Bronchial epithelial cell (primary cell): ENCODE measurements around the gene ATP10D. TPM values are rescaled to one million over a fixed set of nuclear protein-coding genes. Genes with fewer than 3 reads are reported as not detected.
"Not testable (repeated sequence)": the region's sequence is repeated elsewhere in the genome, so short reads cannot be mapped to it uniquely, and the experiment has no call there.

Experiments
- DNase-seq: peaks from one replicate; pipeline ENCODE4 v3.0.0-alpha.2; 2010; ENCODE audit warnings: low read depth
- FAIRE-seq: peaks from 2 replicates; lab custom pipeline; 2011; peaks lifted over from hg19 to GRCh38; lab: Jason Lieb, UNC
- H3K27me3 ChIP-seq: 2 replicates; pipeline ENCODE4 v1.5.1; 2011; ENCODE audit warnings: low read length; ENCODE audit not compliant: control insufficient read depth, insufficient read depth
- H3K36me3 ChIP-seq: 2 replicates; pipeline ENCODE4 v1.5.1; 2011; ENCODE audit warnings: low read length; ENCODE audit not compliant: control insufficient read depth, insufficient read depth
- H3K4me3 ChIP-seq: 2 replicates; pipeline ENCODE4 v1.5.1; 2011; ENCODE audit warnings: mild to moderate bottlenecking, low read depth, low read length, control low read depth
- CTCF ChIP-seq: IDR thresholded peaks from 2 replicates; pipeline ENCODE4 v1.5.1; 2011; ENCODE audit warnings: mild to moderate bottlenecking, moderate library complexity, low read length, control low read depth, inconsistent platforms; ENCODE audit not compliant: insufficient read depth, severe bottlenecking
- total RNA-seq: library from RNA; depleted of rRNA; stranded (reverse); fragments of >200 nt; gene quantifications from 2 replicates; pipeline ENCODE4 v1.2.1, GENCODE V29; 2014

Gene ATP10D
- total RNA-seq, 1 donor from 2014 or later = 20.0 TPM

DNA sequence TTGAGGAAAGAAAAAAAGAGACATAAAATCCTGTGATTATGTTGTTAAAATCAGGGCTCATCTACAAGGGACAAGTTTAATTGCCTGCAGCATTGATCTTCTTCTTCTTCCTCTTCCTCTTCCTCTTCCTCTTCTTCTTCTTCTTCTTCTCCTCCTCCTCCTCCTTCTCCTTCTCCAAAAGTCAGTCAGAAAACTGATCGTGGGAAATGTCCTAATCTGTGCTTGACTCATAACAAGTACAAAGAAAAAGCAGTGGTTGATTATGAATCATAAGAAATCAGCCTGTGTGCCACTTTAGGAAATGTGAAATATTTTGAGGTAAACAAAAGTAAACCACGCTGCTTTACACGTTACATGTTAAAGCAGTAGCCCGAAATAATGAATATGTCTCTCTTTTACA, 2.7 kb upstream of the ATP10D start:
- H3K36me3 ChIP-seq = no peaks in the 10 kb centered on the region
- FAIRE-seq (no peak), DNase-seq (peak; percentile 91)
- H3K4me3 ChIP-seq = no peak overlapping the region
- H3K27me3 ChIP-seq = no peaks in the 10 kb centered on the region
- no peak for TF ChIP-seq CTCF

GRCh38 chr4:47483745-47484144, 1.3 kb upstream of the ATP10D start:
- no peak for TF ChIP-seq CTCF
- H3K27me3 ChIP-seq = no peaks in the 10 kb centered on the region
- DNase-seq (peak; percentile 79), FAIRE-seq (no peak)
- no peaks in the 10 kb centered on the region for H3K36me3 ChIP-seq
- no peak overlapping the region for H3K4me3 ChIP-seq

GRCh38 chr4:47484168-47484567, 907 bp upstream of the ATP10D start:
- H3K4me3 ChIP-seq = no peak overlapping the region
- TF ChIP-seq CTCF = no peak
- peak; percentile 95 for DNase-seq
- FAIRE-seq = peak; percentile 95
- H3K27me3 ChIP-seq = no peaks in the 10 kb centered on the region
- H3K36me3 ChIP-seq = no peaks in the 10 kb centered on the region

GRCh38 chr4:47485768-47486167, 693 bp downstream of the ATP10D start:
- H3K27me3 ChIP-seq = no peaks in the 10 kb centered on the region
- FAIRE-seq = no peak
- H3K36me3 ChIP-seq = no peaks in the 10 kb centered on the region
- no peak for DNase-seq
- peak overlapping the region; percentile 77 for H3K4me3 ChIP-seq
- TF ChIP-seq CTCF = no peak

- Histone ChIP-seq H3K36me3 (no peaks in the 10 kb centered on the region), H3K27me3 (no peaks in the 10 kb centered on the region), H3K4me3 (peak overlapping the region; percentile 77)
- no peak for TF ChIP-seq CTCF
- DNase-seq = no peak
- FAIRE-seq = no peak
Observed at GRCh38 chr4:47486231-47486673, 1.2 kb downstream of the ATP10D start.

GRCh38 chr4:47486727-47487126, 1.7 kb downstream of the ATP10D start:
- not testable (repeated sequence) for H3K36me3 ChIP-seq, H3K27me3 ChIP-seq, FAIRE-seq, H3K4me3 ChIP-seq, DNase-seq
